ENCODE measurements around the gene BRD7. TPM values are rescaled to one million over a fixed set of nuclear protein-coding genes. Genes with fewer than 3 reads are reported as not detected.

The BRD7 gene
- total and polyA plus RNA-seq, 2 donors (not counting 3 experiments of a cell fraction or from before 2014, with no cell fraction given): 17.1 to 69.1 TPM

DNA sequence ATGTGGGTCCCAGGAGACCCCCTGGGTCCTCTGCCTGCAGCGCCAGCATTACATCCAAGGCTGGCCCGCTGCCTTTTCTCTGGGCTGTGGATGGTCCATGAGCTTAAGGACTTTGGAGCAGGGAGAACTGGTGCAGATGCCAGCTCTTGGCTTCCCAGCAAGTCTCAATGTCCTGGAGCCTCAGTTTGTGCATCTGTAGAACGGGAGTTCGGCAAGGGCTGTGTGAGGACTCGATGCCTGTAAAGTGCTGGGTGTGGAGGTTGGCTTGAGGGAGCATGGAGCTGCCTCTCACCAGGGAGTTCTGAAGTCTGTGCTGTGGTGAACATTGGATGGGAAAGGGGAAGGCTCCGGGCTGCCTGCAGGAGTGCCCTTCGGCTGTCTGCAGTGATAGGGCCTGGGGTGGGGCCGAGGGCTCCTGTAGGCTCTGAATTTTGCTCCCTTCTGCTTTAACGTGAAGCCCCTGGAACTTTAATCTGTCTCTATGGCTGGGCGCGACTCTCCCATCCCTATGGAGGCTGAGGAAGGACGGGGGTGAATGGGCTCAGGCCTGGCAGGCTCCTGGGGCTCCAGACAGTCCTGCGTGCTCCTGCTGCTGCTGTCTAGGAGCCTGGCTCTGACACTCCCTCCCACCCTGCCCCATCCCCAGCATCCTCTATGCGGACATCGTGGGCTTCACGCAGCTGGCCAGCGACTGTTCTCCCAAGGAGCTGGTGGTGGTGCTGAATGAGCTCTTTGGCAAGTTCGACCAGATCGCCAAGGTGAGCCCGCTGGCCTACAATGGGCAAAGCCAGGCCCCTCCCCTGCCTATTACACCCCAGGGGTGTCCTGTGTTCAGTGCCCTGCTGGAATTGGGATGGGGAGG is 74.6 kb downstream of the BRD7 start:
- Histone ChIP-seq H3K4me1 (ENCODE audit: control insufficient read depth, extremely low read depth, insufficient read depth, low read length) (no peaks in the 10 kb centered on the region), H4K20me1 (replicated peaks; ENCODE audit: control insufficient read depth, extremely low read depth, insufficient read depth, low read length) (no peaks in the 10 kb centered on the region), H3K9me3 (replicated peaks; ENCODE audit: control insufficient read depth, insufficient read depth, low read length) (no peaks in the 10 kb centered on the region), H3K27ac (ENCODE audit: insufficient read depth, low read depth, low read length) (no peak overlapping the region), H3K79me2 (ENCODE audit: control insufficient read depth, insufficient read depth, low read length) (no peaks in the 10 kb centered on the region), H2AFZ (ENCODE audit: low read depth, low read length) (no peak overlapping the region), H3K4me3 (replicated peaks in 1 of 3; ENCODE audit: insufficient read depth in 1 of 3, low read depth in 1 of 3, low read length in 3 of 3) (no peak overlapping the region), H3K4me2 (ENCODE audit: insufficient read depth, low read length) (no peak overlapping the region), H3K27me3 (ENCODE audit: control insufficient read depth in 2 of 2, insufficient read depth in 2 of 2, low read length in 2 of 2) (no peaks in the 10 kb centered on the region), H3K9me1 (replicated peaks; ENCODE audit: control insufficient read depth, extremely low read depth, insufficient read depth, low read length) (no peaks in the 10 kb centered on the region), H3K36me3 (ENCODE audit: control insufficient read depth in 2 of 2, extremely low read depth in 1 of 2, insufficient read depth in 2 of 2, low read length in 2 of 2) (no peaks in the 10 kb centered on the region), H3K9ac (replicated peaks; ENCODE audit: extremely low read depth, insufficient read depth, low read length) (no peak overlapping the region)
- DNase-seq (ENCODE audit: low read depth, low spot score) (no peak), FAIRE-seq (no peak)
- CTCF ChIA-PET: interaction anchor here (1.8 kb wide), 1 partner anchor 16 kb away, joined by 4 read pairs; no protein-coding TSS in a partner anchor
- dilution Hi-C loops (cut with MboI; ENCODE audit: extremely low pct_ligation_motif_present, low sequenced_read_pairs) (no loop called here), intact Hi-C loops (cut with micrococcal nuclease) (no loop called here)
- no TSS peak for BruUV-seq (replicated peaks)
- TF ChIP-seq, protein P1, sequence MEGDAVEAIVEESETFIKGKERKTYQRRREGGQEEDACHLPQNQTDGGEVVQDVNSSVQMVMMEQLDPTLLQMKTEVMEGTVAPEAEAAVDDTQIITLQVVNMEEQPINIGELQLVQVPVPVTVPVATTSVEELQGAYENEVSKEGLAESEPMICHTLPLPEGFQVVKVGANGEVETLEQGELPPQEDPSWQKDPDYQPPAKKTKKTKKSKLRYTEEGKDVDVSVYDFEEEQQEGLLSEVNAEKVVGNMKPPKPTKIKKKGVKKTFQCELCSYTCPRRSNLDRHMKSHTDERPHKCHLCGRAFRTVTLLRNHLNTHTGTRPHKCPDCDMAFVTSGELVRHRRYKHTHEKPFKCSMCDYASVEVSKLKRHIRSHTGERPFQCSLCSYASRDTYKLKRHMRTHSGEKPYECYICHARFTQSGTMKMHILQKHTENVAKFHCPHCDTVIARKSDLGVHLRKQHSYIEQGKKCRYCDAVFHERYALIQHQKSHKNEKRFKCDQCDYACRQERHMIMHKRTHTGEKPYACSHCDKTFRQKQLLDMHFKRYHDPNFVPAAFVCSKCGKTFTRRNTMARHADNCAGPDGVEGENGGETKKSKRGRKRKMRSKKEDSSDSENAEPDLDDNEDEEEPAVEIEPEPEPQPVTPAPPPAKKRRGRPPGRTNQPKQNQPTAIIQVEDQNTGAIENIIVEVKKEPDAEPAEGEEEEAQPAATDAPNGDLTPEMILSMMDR (IDR thresholded peaks at IDR 0.05; ENCODE audit: extremely low read depth in 1 of 2, insufficient read depth in 1 of 2, low read depth in 1 of 2, low read length in 2 of 2): no peak
- TF ChIP-seq JUN (IDR thresholded peaks at IDR 0.05; ENCODE audit: borderline replicate concordance, insufficient read depth, insufficient read length, low read depth) (no peak), EZH2 (IDR thresholded peaks at IDR 0.05; ENCODE audit: borderline replicate concordance, low read depth, low read length, severe bottlenecking) (no peak), POLR2A (IDR thresholded peaks at IDR 0.05; ENCODE audit: low read depth, low read length) (no peak), POLR2AphosphoS5 (IDR thresholded peaks at IDR 0.05; ENCODE audit: insufficient read depth, low read depth, low read length) (no peak), GATA2 (IDR thresholded peaks at IDR 0.05; ENCODE audit: insufficient read depth, insufficient read length, low read depth, low read length) (no peak), FOS (IDR thresholded peaks at IDR 0.05; ENCODE audit: borderline replicate concordance, insufficient read depth, low read length) (no peak), MYC (IDR thresholded peaks at IDR 0.05; ENCODE audit: low read depth, low read length) (no peak)
- TF ChIP-seq, protein P2, sequence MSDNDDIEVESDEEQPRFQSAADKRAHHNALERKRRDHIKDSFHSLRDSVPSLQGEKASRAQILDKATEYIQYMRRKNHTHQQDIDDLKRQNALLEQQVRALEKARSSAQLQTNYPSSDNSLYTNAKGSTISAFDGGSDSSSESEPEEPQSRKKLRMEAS (IDR thresholded peaks at IDR 0.05; ENCODE audit: insufficient read depth, insufficient read length): no peak
- POLR2A ChIA-PET: no interaction called here
